GM21515 (cell line): ENCODE measurements around the gene KIF9.
"Not testable (repeated sequence)": the region's sequence is repeated elsewhere in the genome, so short reads cannot be mapped to it uniquely, and the experiment has no call there.

Experiments used
- ATAC-seq: cut with Tn5 transposase; IDR thresholded peaks from one replicate; pipeline ENCODE4 v1.9.1; 2021; ENCODE audit not compliant: unreplicated experiment

Gene KIF9

GRCh38 chr3:47256331-47256730 is 26.3 kb downstream of the KIF9 start:
- ATAC-seq = not testable (repeated sequence)

GRCh38 chr3:47251689-47252088 is 30.9 kb downstream of the KIF9 start:
- no peak for ATAC-seq

- ATAC-seq = not testable (repeated sequence)
Measured at GRCh38 chr3:47251085-47251484, 31.5 kb downstream of the KIF9 start.

GRCh38 chr3:47250309-47251060 is 32.1 kb downstream of the KIF9 start:
- ATAC-seq = no peak

- ATAC-seq = no peak
Measured at GRCh38 chr3:47247131-47248064, 35.2 kb downstream of the KIF9 start.

GRCh38 chr3:47245271-47245670 is 37.3 kb downstream of the KIF9 start:
- ATAC-seq = no peak

- no peak for ATAC-seq
Measured at GRCh38 chr3:47244531-47245100, 38.0 kb downstream of the KIF9 start.

- no peak for ATAC-seq
Measured at GRCh38 chr3:47243419-47244147, 39.0 kb downstream of the KIF9 start.

- no peak for ATAC-seq
Measured at GRCh38 chr3:47239929-47240328, 42.7 kb downstream of the KIF9 start.

- ATAC-seq = no peak
Measured at GRCh38 chr3:47238017-47238416, 44.6 kb downstream of the KIF9 start.

GRCh38 chr3:47228088-47228487 is 54.5 kb downstream of the KIF9 start:
- ATAC-seq = peak; percentile 56

- ATAC-seq = peak; percentile 66
Measured at GRCh38 chr3:47227678-47228077, 54.9 kb downstream of the KIF9 start.

- peak; percentile 41 for ATAC-seq
Measured at GRCh38 chr3:47225310-47225906, 57.2 kb downstream of the KIF9 start.

- ATAC-seq = no peak
Measured at GRCh38 chr3:47223755-47224154, 58.8 kb downstream of the KIF9 start.

- ATAC-seq = no peak
Measured at GRCh38 chr3:47221798-47222197, 60.8 kb downstream of the KIF9 start.

- no peak for ATAC-seq
Measured at GRCh38 chr3:47210863-47211405, 71.7 kb downstream of the KIF9 start.

GRCh38 chr3:47206022-47206421 is 76.6 kb downstream of the KIF9 start:
- ATAC-seq = not testable (repeated sequence)

GRCh38 chr3:47204875-47205274 is 77.7 kb downstream of the KIF9 start:
- no peak for ATAC-seq

GRCh38 chr3:47202542-47202941 is 80.1 kb downstream of the KIF9 start:
- ATAC-seq = no peak

- no peak for ATAC-seq
Measured at GRCh38 chr3:47197287-47197686, 85.3 kb downstream of the KIF9 start.
